Measurements from ENCODE around the gene CCSAP.
"Not testable (repeated sequence)": the region's sequence is repeated elsewhere in the genome, so short reads cannot be mapped to it uniquely, and the experiment has no call there.

Gene CCSAP

GRCh38 chr1:229334716-229335115 is 8.1 kb downstream of the CCSAP start:
- Histone ChIP-seq H3K36me3 (peaks cover 5% of the 10 kb centered on the region), H3K4me3 (ENCODE audit: low read depth in 1 of 2, low read length in 1 of 2) (no peak overlapping the region), H3K4me1 (ENCODE audit: control insufficient read depth in 1 of 2, insufficient read depth in 1 of 2, low read depth in 1 of 2, low read length in 1 of 2) (peaks cover 6 to 10% of the 10 kb centered on the region in 2 experiments), H3K27ac (no peak overlapping the region), H3K9me3 (no peaks in the 10 kb centered on the region), H3K27me3 (no peaks in the 10 kb centered on the region)
- TF ChIP-seq CTCF (IDR thresholded peaks at IDR 0.05), result no peak

GRCh38 chr1:229334269-229334668 is 8.6 kb downstream of the CCSAP start:
- Histone ChIP-seq H3K27me3 (no peaks in the 10 kb centered on the region), H3K27ac (no peak overlapping the region), H3K4me3 (ENCODE audit: low read depth in 1 of 2, low read length in 1 of 2) (no peak overlapping the region), H3K4me1 (ENCODE audit: control insufficient read depth in 1 of 2, insufficient read depth in 1 of 2, low read depth in 1 of 2, low read length in 1 of 2) (peaks cover 5 to 6% of the 10 kb centered on the region in 2 experiments), H3K9me3 (no peaks in the 10 kb centered on the region), H3K36me3 (peaks cover 9% of the 10 kb centered on the region)
- no peak for TF ChIP-seq CTCF (IDR thresholded peaks at IDR 0.05)

GRCh38 chr1:229328598-229329362 is 14.1 kb downstream of the CCSAP start:
- Histone ChIP-seq H3K27ac (no peak overlapping the region), H3K9me3 (no peaks in the 10 kb centered on the region), H3K4me3 (ENCODE audit: low read depth in 1 of 2, low read length in 1 of 2) (no peak overlapping the region), H3K4me1 (ENCODE audit: control insufficient read depth in 1 of 2, insufficient read depth in 1 of 2, low read depth in 1 of 2, low read length in 1 of 2) (no peaks in the 10 kb centered on the region), H3K27me3 (no peaks in the 10 kb centered on the region), H3K36me3 (peaks cover 50% of the 10 kb centered on the region)
- TF ChIP-seq CTCF (IDR thresholded peaks at IDR 0.05), result no peak

GRCh38 chr1:229327765-229328164 is 15.1 kb downstream of the CCSAP start:
- not testable (repeated sequence) for H3K4me3 ChIP-seq (ENCODE audit: low read depth in 1 of 2, low read length in 1 of 2); H3K9me3 ChIP-seq; H3K4me1 ChIP-seq (ENCODE audit: control insufficient read depth in 1 of 2, insufficient read depth in 1 of 2, low read depth in 1 of 2, low read length in 1 of 2); H3K27ac ChIP-seq; H3K27me3 ChIP-seq
- peaks cover 59% of the 10 kb centered on the region for H3K36me3 ChIP-seq

GRCh38 chr1:229326601-229327000 is 16.2 kb downstream of the CCSAP start:
- no peak for TF ChIP-seq CTCF (IDR thresholded peaks at IDR 0.05)
- Histone ChIP-seq H3K9me3 (no peaks in the 10 kb centered on the region), H3K4me1 (ENCODE audit: control insufficient read depth in 1 of 2, insufficient read depth in 1 of 2, low read depth in 1 of 2, low read length in 1 of 2) (no peaks in the 10 kb centered on the region), H3K4me3 (ENCODE audit: low read depth in 1 of 2, low read length in 1 of 2) (no peak overlapping the region), H3K27ac (no peak overlapping the region), H3K27me3 (no peaks in the 10 kb centered on the region), H3K36me3 (peaks cover 69% of the 10 kb centered on the region)

GRCh38 chr1:229325853-229326487 is 16.9 kb downstream of the CCSAP start:
- Histone ChIP-seq H3K27me3 (no peaks in the 10 kb centered on the region), H3K9me3 (no peaks in the 10 kb centered on the region), H3K36me3 (peaks cover 76% of the 10 kb centered on the region), H3K27ac (no peak overlapping the region), H3K4me1 (ENCODE audit: control insufficient read depth in 1 of 2, insufficient read depth in 1 of 2, low read depth in 1 of 2, low read length in 1 of 2) (no peaks in the 10 kb centered on the region), H3K4me3 (ENCODE audit: low read depth in 1 of 2, low read length in 1 of 2) (no peak overlapping the region)
- TF ChIP-seq CTCF (IDR thresholded peaks at IDR 0.05), result no peak
